Measurements from ENCODE around the gene DAAM1.

The DAAM1 gene

DNA sequence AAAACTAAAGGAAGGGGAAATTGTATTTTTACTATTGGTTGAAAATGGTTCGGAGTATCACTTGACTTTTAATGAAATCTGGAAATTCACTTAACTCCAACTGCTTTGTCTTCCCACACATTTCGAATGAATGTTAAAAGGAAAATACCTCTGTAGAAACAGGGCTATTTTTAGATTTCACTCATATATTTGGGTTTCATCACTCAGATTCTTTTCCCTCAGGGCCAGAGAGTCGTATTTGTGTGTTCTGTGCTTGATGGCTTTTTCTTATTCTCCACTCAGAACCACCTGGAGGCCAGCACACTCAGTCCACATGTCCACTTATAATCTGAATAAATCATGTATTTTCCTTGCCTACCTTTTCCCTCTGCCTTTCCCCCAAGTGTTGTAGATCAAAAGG is 40.0 kb downstream of the DAAM1 start:
- DNase-seq, result no peak

DNA sequence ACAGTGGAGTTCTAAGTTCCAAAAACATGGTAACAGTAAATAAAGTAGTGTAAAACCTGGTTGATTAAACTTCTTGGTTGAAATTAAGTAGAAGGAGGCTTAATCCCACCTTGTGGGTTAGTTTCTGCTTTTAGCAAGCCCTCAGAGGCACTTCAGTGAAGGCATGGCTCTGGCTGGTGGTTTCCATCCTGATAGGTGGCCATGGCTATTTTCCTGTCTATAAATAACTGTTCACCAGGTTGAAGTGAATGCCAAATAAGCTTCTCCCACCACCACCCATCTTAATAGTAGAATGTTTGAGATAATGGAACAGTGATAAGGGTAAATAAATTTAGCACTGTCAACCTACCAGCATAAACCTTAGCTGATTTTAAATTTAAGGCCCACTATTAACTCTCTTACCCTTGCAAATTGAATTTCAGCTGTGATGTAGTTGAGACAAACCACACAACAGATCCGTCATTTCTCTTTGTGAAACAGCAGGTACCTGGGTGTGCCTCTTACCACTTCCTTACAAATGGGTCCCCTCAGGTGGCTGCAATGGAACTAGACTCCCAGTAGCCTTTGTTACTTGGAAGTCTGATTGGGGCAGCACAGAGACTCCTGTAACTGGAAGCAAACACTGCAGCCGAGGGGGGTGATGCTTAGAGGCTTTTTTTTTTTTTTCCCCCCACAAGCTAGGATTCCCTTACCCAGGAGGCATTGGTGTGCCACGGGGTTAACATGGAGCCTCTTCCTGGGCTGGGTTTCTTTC is 41.4 kb downstream of the DAAM1 start:
- no peak for DNase-seq

DNA sequence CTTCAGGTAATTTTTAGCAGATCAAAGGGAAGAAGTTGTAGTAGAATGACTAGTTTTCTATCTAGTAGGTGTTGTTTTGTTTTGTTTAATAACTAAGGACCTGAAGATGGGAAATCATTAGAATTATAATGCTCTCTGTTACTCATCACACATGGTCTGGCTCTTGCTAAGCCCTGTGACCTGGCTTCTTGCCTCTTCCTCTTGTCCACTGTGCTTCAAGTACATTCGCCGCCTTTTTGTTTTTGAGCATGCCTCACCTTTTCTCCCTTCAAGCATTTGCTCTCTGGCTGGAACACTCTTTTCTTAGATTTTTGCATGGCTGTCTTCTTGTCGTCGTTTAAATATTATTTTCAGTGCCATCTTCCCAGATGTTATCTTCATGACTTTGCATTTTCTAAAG is 47.7 kb downstream of the DAAM1 start:
- no peak for DNase-seq

DNA sequence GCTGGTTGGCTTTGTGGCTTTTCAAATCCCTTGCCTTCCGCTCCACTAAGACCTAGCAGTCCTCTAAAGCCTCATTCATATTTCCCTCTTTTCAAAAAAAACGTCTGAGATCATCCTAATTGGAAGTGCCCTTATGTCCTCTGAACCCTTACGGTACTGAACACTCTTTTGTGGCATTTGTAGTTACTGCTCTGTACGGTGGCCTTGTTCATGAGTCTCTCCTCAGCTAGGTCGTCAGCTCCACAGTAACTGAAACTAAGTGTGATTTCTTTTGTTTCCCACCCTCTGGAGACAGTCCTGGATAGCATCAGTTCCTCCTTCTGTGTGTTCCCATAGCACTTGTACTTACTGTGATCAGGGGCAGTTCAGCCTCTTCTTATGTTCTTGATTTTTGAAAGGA is 49.7 kb downstream of the DAAM1 start:
- no peak for DNase-seq

DNA sequence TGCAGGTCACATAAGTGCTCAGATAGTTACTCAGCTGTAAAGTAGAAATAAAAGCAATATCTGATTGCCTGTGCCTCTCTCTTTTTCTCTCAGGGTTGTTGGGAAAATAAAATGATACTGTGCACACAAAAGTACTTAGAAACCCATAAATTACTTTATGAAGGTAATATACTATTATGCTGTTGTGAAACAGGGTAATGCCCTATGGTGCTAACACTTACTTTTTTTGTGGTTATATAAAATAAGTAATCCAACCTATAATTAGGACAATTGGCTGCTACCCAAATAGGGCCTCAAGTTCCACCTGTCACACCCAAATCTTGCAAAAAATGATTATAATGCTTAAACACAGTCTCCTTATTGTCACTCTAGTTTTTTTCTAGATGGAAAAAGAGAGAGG is 50.6 kb downstream of the DAAM1 start:
- DNase-seq, result no peak

DNA sequence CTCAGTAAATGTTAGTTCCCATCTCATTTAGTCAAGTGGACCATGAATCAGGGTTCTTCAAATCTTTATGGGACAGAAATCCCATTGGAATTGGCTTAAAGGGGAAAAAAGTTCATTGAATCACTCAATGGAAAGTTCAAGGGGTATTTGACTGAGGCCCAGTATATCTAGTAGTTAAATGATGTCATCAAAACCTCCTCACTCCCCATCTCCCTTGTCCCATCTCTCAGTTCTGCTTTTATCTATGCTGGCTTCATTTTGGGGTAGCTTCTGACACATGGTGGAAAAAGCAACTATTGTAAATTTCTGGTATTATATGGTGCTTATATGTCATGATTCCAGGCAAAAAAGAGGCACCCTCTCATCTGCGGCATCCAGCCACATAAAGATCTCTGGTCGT is 51.9 kb downstream of the DAAM1 start:
- DNase-seq, result no peak

DNA sequence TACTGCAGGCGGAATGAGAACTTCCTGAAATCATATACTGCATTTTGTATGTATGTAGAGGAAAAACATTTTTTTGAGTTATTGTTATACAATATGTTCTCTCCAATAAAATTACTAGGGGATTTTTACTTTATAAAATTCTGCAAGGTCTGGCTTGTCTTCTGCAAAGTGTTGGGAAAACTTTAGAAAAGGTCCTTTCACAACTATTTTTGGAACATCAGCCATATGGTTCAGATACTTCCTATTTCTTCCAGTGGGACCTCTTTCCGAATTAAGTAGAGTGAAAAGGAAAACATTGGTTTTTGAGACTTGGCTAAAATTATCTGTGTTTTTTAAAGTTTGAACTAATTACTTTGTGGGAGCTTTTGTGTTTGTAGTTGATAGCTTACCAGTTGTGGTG is 52.7 kb downstream of the DAAM1 start:
- DNase-seq, result no peak

DNA sequence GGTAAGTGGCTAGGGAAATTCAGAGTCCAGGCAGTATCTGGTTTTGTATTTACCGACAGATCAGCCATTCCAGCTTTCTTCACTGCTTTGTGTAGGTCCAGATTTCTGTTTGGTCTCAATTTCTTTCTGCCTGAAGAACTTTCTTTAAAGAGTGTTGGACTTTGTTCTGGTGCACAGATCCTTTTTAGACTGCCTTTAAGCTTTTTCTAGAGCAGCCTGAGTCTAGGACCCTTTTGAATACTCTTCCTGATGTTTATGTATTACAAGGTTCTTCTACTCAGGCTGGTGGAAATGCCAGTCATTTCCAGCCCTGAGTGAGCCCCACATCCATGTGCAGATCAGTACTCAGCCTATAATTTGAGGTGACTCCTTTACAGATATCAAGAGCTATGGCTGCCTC is 54.7 kb downstream of the DAAM1 start:
- no peak for DNase-seq

DNA sequence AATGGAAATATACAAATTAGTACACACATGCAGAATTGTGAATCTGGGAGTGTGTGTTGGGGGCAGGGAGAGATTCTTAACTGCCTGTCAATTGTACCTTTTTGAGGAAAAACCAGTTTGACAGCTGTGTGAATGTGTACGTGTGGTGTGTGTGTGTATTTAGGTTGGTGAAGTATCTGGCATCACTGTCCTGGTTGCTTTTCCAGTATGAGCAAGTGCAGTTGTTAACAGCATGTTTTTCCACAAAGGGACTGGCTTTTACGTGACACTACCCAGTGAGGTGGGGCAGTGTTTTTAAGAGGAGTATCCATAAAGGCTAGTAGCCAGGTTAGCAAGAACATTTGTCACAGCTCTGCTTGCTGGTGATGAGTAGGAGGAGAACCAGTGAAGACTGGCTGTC is 56.1 kb downstream of the DAAM1 start:
- no peak for DNase-seq

DNA sequence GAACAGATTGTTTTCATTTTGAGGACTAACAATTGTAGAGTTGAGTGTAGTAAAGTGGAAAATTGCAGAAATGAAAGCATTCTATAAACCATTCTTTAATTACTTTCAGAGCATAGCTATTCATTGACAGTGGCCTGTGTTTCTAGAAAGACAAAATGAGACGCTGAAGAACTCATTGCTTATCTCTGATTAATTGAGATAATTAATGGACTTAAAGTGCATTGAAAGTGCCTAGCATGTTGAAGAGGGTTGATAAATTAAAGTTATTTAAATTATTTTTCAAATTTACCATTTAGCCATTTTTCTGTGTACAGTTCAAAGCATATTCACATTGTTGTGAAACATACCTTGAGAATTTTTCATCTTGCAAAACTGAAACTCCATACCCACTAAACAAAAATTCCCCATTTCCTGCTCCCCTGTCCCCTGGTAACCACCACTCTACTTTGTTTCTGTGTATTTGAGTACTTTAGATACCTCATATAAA is 57.4 kb downstream of the DAAM1 start:
- DNase-seq, result no peak

DNA sequence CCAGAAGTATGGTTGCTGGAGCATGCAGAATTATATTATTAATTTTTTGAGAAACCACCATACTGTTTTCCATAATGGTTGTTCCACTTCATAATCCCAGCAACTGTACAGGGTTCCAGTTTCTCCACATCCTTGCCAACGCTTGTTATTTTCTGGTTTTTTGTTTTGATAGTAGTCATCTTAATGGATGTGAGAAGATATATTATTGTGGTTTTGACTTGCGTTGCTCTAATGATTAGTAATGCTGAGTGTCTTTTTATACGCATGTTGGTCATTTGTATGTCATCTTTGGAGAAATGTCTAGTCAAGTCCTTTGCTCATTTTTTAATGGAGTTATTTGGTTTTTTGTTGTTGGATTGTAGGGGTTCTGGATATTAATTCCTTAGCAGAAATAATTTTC is 58.1 kb downstream of the DAAM1 start:
- DNase-seq, result no peak

DNA sequence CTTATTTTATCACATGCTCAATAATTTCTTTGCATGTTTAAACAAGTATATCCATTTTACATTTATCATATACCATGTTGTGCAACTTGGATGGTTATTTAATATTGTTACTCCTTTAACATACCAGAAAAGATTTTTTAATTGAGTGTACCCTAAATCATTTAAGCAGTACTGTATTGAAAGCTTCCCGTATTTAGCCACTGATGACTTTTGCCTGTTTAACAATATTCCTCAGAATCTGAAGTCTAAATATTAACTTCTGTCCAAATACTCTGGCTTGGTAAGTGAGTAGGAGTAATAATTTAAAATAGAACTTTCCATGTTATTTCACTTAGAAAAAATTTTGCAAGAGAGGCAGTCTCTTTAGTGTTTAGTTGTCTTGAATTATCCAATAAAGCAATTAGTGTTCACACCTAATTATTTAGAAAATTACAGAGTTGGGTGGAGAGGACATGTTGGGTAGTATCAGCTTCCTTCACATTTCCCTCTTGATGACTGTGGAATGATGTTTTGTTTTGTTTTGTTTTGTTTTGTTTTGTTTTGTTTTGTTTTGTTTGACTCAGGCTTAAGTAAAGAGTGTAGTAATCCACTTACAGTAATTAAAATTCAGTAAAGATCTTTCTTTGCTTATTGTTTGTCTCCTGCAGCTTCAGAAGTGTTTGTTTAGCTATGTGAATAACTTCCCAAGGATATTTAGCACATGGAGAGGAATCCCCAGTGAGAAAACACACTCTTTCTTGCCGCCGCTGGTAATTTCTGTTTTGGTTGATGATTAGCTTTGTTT is 59.5 kb downstream of the DAAM1 start:
- no peak for DNase-seq

DNA sequence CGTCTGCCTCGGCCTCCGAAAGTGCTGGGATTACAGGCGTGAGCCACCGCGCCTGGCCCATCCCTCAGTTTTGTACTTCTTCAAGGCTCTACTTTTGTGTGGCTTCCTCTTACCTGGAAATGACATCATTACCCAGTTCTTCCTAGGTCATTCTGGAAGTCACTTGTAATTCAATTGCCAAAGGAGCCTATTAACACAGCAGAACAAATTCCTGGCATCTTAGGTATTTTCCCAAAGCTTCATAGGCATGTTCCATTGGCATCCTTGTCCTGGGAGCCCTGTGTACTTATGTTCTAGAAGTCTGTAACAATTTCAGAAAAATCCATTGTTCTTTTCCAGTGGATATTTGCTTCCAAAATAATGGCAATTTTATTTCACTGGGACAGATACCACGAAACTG is 60.6 kb downstream of the DAAM1 start:
- no peak for DNase-seq

DNA sequence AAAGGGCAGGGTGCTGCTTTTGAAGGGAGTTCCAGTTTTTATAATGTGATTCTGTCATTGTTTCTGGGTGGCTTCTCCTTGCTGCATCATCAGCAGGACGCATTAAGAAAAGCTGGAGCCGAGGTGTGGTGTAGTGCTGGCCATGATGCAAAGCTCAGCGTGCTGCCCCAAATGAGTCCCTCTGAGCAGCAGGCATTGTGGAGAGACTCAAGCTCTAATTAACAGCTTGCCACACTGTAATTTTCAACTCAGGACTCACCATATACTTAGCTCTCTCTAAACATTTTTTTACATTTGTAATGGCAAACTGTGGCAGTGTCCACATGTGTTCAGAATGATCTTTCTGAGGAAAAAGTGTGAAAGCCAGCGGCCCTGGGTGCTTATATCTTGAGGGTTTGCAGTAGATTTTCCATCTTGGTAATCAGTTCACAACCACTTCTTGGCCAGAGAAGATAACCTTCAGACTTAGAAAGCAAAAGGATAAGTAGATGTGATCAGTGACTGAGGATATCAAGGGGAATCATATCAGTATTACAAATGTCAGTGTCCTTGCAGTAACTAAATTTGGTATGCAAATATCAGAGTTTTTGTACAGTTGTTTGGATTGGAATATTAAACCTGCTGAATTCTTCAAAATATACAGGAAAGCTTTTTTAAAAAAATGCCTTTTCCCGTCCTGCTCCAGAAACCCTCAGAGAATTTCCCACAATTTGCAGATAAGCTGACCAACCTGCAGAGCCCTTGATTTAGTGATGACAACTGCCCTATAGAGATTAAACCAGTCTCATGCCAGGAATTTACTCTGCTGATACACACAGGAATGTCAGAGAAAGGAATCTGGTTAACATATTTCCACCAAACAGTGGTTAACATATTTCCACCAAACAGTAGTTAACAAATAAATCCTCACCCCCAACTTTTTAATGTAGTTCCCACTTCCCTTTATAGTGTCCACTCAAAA is 63.6 kb downstream of the DAAM1 start:
- no peak for DNase-seq

DNA sequence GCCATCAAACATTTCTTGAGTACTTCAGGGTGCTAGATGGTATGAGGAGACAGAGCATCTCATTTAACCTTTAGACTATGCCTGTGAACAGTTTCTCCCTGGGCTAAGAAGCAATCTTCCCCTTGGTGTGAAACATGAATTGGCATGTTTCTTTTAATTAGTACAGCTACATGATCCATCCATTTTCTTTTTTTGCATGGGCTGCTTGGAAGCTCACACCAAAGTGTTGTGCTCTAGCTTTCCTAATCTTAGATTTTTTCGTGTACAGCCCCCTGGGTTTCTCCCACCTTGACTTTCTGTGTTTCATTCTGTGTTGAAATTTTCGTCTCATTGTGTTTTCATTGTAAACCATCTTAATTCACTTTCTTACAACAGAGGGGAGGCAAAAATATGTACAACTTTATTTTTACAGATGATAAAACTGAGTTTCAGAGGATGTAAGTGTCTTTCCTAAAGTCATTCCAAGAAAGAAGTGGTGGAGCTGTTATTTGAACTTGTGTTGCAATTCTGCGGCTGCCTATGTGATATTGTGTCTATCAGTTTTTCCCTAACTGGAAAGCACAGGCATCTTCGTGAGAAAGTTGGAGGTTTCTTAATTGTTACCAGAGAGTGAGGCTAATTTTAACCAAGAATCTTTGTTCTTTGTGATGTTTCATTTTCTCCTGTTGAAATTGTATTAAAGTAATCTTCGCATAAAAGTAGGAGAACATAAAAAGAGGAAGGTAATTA is 64.5 kb downstream of the DAAM1 start:
- DNase-seq, result no peak

DNA sequence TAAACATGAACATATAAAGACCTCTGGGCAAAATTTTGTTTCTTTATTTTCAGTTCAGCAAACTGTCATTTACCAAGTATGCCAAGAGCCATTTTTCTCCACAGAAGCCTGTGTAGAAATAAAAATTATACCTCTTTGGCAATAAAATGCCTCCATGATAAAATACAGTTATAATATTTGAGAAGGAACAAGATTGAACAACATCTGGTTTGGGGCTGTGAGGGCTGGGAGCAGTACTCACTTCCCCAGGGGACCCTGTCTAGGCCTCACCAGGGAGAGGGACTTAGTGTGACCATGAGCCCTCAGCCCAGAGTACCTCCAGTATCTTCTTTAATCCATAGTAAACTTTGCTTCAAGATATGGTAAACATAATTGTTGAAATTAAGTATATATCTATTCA is 65.1 kb downstream of the DAAM1 start:
- DNase-seq, result no peak

DNA sequence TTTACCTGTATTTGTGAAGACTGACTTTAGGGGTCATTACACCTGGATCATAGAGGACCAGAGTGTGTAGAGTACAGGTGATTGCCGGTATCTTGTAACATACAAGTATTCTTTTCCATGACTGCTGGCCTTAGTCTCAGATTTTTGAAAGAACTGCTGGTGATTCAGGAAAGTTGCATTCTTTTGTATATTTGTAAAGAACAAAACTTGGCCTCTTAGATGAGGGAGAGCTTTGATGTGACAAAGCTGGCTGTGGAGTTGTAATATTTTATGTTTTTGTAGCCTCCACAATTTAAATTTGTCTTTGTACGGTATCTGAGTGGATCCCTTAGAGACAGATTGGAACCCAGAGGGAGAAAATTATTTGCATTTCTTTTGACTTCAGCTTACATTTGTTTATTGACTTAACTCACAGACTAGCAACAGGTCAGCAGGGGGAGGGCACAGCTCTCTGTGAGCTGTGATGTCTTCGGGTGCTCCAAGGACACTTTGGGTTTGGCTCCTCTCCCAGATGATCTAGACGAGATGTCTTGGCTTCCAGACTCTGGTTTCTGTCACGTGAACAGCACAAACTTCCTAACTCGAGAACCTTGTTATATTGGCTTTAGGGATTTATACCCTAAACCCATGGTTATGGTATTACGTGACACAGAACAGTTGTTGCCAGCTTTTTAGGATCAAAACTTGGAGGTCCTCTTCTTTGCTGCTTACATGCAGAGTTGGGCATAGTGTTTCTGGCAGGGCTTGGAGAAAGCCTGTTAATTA is 65.9 kb downstream of the DAAM1 start:
- no peak for DNase-seq

DNA sequence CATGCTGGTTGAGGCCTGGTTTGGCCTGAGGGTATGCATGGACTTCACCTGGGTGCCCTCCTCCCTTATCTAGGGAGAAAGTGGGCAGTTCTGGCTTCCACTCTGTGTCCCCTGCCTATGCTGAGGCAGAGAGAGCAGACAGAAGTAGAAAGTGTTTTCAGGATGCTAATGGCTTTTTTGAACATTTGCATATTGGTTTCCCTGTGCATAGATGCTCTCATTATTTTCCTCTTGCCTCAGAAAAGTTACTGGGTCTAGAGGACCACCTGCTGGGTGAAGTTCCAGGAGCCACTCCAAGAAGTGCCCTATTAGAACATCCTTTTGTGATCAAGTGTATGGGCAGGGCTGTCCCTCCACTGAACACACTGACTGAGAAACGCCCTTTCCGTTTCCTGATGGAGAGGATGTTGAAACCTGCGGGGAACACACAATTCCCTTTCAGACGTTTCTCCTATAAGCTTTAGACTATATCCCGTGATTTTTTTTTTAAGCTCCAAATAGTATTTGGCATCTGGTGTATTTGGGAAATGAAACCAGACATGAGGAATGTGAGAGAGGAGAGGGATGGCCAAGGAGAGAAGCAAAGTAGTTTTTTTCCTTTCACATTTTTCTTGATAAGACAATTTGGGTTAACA is 66.6 kb downstream of the DAAM1 start:
- no peak for DNase-seq

DNA sequence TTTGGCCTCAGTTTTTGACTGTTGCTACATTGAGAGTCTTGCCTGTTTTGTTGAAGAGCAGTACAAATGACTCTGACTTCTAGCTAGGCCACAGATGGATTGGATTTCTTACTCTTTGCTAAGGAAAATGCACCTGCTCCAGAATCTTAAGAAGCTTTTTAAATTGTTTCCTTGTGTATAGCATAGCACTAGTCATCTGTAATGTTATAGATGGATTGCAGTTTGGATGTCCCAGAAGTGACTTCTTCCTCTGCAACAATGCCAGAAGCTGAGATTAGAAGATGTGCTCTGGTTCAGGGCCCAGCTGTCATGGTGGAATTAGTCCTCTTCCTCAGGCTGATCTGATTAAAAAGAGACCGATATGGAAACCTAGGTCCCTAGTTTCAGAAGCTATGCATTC is 67.9 kb downstream of the DAAM1 start:
- DNase-seq, result no peak

DNA sequence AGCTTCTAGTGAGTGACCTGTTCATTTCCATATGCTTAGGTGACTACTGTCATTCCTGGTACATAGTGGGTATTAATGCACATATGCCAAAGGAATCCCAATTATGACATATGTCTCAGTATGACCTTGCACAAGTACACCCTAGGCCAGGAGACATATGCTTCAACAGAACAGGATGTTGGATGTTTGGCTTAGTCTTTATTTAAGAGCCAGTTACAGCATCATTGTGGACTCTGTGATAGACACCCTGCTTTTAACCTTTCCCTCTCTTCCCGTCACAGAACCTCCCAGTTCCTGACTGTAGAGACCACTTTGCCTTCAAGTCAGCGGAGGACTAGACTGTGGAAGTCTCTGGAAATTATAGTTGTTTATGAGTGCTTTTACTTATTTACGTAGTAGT is 72.9 kb downstream of the DAAM1 start:
- DNase-seq, result no peak

DNA sequence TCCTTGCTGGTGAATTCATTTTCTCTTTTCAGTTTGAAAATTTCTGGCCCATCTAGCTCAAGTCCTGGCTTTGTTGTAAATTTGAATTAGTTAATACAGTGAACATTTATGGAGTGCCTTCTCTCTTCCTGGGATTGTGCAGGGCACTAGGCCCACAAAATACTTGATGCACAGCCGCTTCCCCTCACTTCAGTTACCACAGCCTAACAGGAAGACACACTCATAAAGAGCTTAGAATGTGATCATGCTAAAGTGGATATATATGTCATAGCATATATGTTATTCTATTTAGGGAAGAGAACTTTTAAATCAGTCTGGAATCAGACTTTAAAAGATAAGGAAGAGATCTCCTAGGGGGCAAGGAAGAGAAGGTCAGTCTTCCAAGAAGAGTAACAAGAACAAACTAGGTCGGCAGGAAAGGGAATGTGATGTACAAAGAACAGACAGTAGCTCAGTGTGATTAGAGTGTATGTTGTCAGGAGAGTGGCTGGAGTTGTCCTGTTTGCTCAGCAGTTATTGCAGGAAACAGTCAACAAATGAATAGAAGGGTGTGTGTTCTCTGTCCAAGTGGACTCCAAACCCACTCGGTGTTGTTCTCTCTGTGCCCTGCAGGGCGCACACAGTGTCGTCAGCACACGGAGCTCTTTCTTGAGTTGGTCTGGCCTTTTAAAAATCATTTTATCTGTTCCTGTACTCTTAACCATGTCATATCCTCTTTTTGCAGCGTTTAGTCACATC is 74.4 kb downstream of the DAAM1 start:
- no peak for DNase-seq

Measured in activated naive CD4-positive, alpha-beta T cell treated with Interleukin-2 at 50 U/mL for 16 hours (primary cell).